Liver (tissue), 9 donors: ENCODE results near the gene NPAS2. TPM values are rescaled to one million over a fixed set of nuclear protein-coding genes. Genes with fewer than 3 reads are reported as not detected.

Source experiments
- DNase-seq: peaks from one replicate; pipeline ENCODE4 v3.0.0-alpha.2; 2017; ENCODE audit warnings: low spot score
- H3K27ac ChIP-seq, 2 donors: one replicate each; pipeline ENCODE4 v1.7.0; 2013; ENCODE audit warnings: inconsistent platforms in 2 of 2, low read length in 2 of 2, control low read depth in 1 of 2, low read depth in 1 of 2, mild to moderate bottlenecking in 1 of 2
- H3K27me3 ChIP-seq, 4 donors: one replicate each; pipeline versions ENCODE4 v1.6.1 to v1.7.0; 2013; ENCODE audit warnings: low read length in 3 of 4, inconsistent platforms in 1 of 4, mild to moderate bottlenecking in 1 of 4, moderate library complexity in 1 of 4; ENCODE audit not compliant: control insufficient read depth in 4 of 4, insufficient read depth in 4 of 4
- H3K36me3 ChIP-seq, 4 donors: one replicate each; pipeline versions ENCODE4 v1.6.1 to v1.7.0; 2013; ENCODE audit warnings: low read length in 3 of 4, mild to moderate bottlenecking in 3 of 4, low read depth in 1 of 4, moderate library complexity in 1 of 4; ENCODE audit not compliant: control insufficient read depth in 4 of 4, insufficient read depth in 3 of 4
- H3K4me1 ChIP-seq, 4 donors: one replicate each; pipeline versions ENCODE4 v1.6.1 to v1.7.0; 2013; ENCODE audit warnings: low read length in 3 of 4, mild to moderate bottlenecking in 3 of 4, moderate library complexity in 1 of 4; ENCODE audit not compliant: control insufficient read depth in 4 of 4, insufficient read depth in 4 of 4
- H3K4me3 ChIP-seq, 3 donors: one replicate each; pipeline versions ENCODE4 v1.6.1 to v1.7.0; 2013; ENCODE audit warnings: low read length in 3 of 3, control low read depth in 1 of 3, low read depth in 1 of 3, mild to moderate bottlenecking in 1 of 3
- H3K9ac ChIP-seq, 2 donors: one replicate each; pipeline ENCODE4 v1.7.0; 2013; ENCODE audit warnings: low read length in 2 of 2, mild to moderate bottlenecking in 2 of 2, moderate library complexity in 2 of 2, control low read depth in 1 of 2, low read depth in 1 of 2
- H3K9me3 ChIP-seq, 4 donors: one replicate each; pipeline versions ENCODE4 v1.6.1 to v1.7.0; 2013; ENCODE audit warnings: low read length in 3 of 4; ENCODE audit not compliant: control insufficient read depth in 4 of 4
- CTCF ChIP-seq: fragments of 150-350 bp; IDR thresholded peaks from 2 replicates; pipeline ENCODE4 v1.5.1; 2017; ENCODE audit warnings: improper control_type of control experiment, low read depth, low read length; ENCODE audit not compliant: missing input control
- EGR1 ChIP-seq, 2 donors: IDR thresholded peaks; 2 replicates each; pipeline ENCODE4 v1.6.1; 2016 to 2018; ENCODE audit warnings: antibody characterized with exemption in 2 of 2, low read depth in 2 of 2
- FOXA1 ChIP-seq: IDR thresholded peaks from 2 replicates; pipeline ENCODE4 v1.6.1; 2016; ENCODE audit warnings: antibody characterized with exemption
- FOXA2 ChIP-seq: IDR thresholded peaks from 2 replicates; pipeline ENCODE4 v1.6.1; 2016; ENCODE audit warnings: antibody characterized with exemption
- GABPA ChIP-seq, 2 donors: IDR thresholded peaks in 1 of 2; conservative IDR thresholded peaks in 1 of 2; 2 replicates each; pipeline ENCODE4 v1.6.1; 2016; ENCODE audit warnings: antibody characterized with exemption in 2 of 2, mild to moderate bottlenecking in 1 of 2, moderate library complexity in 1 of 2
- HNF4A ChIP-seq, 2 donors: conservative IDR thresholded peaks; 2 replicates each; pipeline ENCODE4 v1.6.1; 2016; ENCODE audit warnings: antibody characterized with exemption in 2 of 2, mild to moderate bottlenecking in 2 of 2
- HNF4G ChIP-seq: IDR thresholded peaks from 2 replicates; pipeline ENCODE4 v1.6.1; 2016; ENCODE audit warnings: antibody characterized with exemption
- JUND ChIP-seq, 2 donors: IDR thresholded peaks; 2 replicates each; pipeline ENCODE4 v1.6.1; 2016; ENCODE audit warnings: antibody characterized with exemption in 2 of 2
- NR2F2 ChIP-seq: IDR thresholded peaks from 2 replicates; pipeline ENCODE4 v1.6.1; 2016; ENCODE audit warnings: antibody characterized with exemption
- REST ChIP-seq: IDR thresholded peaks from 2 replicates; pipeline ENCODE4 v1.6.1; 2016; ENCODE audit warnings: antibody characterized with exemption, mild to moderate bottlenecking
- RXRA ChIP-seq, 2 donors: IDR thresholded peaks; 2 replicates each; pipeline ENCODE4 v1.6.1; 2017 to 2018; ENCODE audit warnings: antibody characterized with exemption in 2 of 2, mild to moderate bottlenecking in 1 of 2
- TAF1 ChIP-seq: conservative IDR thresholded peaks from 2 replicates; pipeline ENCODE4 v1.6.1; 2016; ENCODE audit warnings: antibody characterized with exemption, mild to moderate bottlenecking
- YY1 ChIP-seq: IDR thresholded peaks from 2 replicates; pipeline ENCODE4 v1.6.1; 2016; ENCODE audit warnings: antibody characterized with exemption, mild to moderate bottlenecking
- ZBTB33 ChIP-seq: IDR thresholded peaks from 2 replicates; pipeline ENCODE4 v1.6.1; 2016; ENCODE audit warnings: antibody characterized with exemption
- WGBS: extraction: QIAGEN DNeasy Blood & Tissue Kit; methylation state at CpG from one replicate; pipeline ENCODE4 v1.1.7; 2013; 5-methylcytosine and 5-hydroxymethylcytosine counted together
- polyA plus RNA-seq, 2 donors: library from polyadenylated mRNA; stranded (reverse) in 1 of 2; unstranded in 1 of 2; fragments of 200-250 nt in 1 of 2; fragments of >200 nt in 1 of 2; fragmentation: Nextera tagmentation in 1 of 2; extraction: Ambion mirVana in 1 of 2; gene quantifications; one replicate each; pipeline versions ENCODE4 v1.2.1 to v1.2.3, GENCODE V29; 2013 to 2015
- total RNA-seq, 2 donors: library from RNA; depleted of rRNA; stranded (reverse); fragments of >200 nt; gene quantifications; one replicate each; pipeline ENCODE4 v1.2.3, GENCODE V29; 2014
- TF ChIP-seq, protein P1 (sequence below): IDR thresholded peaks from 2 replicates; pipeline ENCODE4 v1.6.1; 2016; ENCODE audit warnings: antibody characterized with exemption
- TF ChIP-seq, protein P2 (sequence below): IDR thresholded peaks from 2 replicates; pipeline ENCODE4 v1.6.1; 2016; ENCODE audit warnings: antibody characterized with exemption
- donor health status: healthy.
- donor health status: healthy.
- donor health status: healthy.
- donor health status: healthy.
- donor health status: healthy.

Gene NPAS2
- total and polyA plus RNA-seq, 4 donors: 0.33 to 24.3 (median 6.6) TPM

DNA sequence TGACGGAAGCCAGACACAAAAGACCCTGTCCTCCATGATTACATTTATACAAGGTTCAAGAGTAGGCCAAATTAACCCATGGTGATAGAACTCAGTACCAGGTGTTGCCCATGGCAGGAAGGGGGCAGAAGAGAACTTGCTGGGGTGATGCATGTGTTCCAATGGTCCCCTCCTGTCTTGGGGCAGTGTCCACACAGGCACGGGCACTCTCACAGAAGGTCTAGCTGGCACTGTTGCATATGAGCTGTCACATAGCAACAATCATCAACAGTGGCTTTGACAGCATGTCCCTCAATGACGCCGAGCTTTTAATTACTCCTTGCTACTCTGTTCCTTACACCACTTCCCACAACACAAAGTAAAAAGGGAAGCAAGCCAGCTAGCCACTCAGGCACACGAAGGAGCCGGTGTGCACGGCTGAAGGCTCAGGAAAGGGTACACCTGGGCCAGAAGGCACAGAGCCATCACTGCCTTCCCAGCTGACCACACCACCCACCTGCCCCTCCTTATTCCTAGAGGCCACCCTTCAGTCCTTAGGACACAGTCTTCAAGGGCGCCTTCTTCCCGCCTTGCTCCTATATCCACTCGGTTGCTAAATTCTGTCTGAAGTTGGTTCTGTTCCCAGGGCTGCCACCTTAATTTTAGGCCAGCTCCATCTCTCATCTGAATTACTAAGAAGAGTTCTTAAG, 211.1 kb downstream of the NPAS2 start:
- Histone ChIP-seq H3K4me1 (no peaks in the 10 kb centered on the region), H3K27ac (no peak overlapping the region), H3K27me3 (no peaks in the 10 kb centered on the region), H3K4me3 (no peak overlapping the region), H3K9me3 (no peaks in the 10 kb centered on the region), H3K9ac (no peak overlapping the region), H3K36me3 (peaks cover 9 to 62% (median 31%) of the 10 kb centered on the region in 4 donors)
- WGBS: 84% methylated on average over 10 of the region's 10 CpGs
- no peak for DNase-seq
- TF ChIP-seq FOXA2 (no peak), CTCF (no peak), YY1 (no peak), JUND (IDR thresholded peaks at IDR 0.05) (no peak), HNF4G (no peak), FOXA1 (no peak), ZBTB33 (no peak), HNF4A (conservative IDR thresholded peaks at IDR 0.05) (no peak), REST (no peak), RXRA (IDR thresholded peaks at IDR 0.05) (no peak)

GRCh38 chr2:101032084-101032776, 212.3 kb downstream of the NPAS2 start:
- Histone ChIP-seq H3K27ac (no peak overlapping the region), H3K4me3 (no peak overlapping the region), H3K36me3 (peaks cover 11 to 62% (median 31%) of the 10 kb centered on the region in 4 donors), H3K27me3 (no peaks in the 10 kb centered on the region), H3K4me1 (peaks cover 0 to 2% (median 0%) of the 10 kb centered on the region in 4 donors), H3K9ac (no peak overlapping the region), H3K9me3 (no peaks in the 10 kb centered on the region)
- TF ChIP-seq JUND (IDR thresholded peaks at IDR 0.05) (no peak), HNF4A (conservative IDR thresholded peaks at IDR 0.05) (no peak), GABPA (IDR thresholded peaks at IDR 0.05 in 1 of 2, conservative IDR thresholded peaks at IDR 0.05 in 1 of 2) (no peak), NR2F2 (no peak), ZBTB33 (no peak), TAF1 (no peak), EGR1 (IDR thresholded peaks at IDR 0.05; ENCODE audit: low read depth in 2 of 2) (no peak), RXRA (IDR thresholded peaks at IDR 0.05) (no peak)
- TF ChIP-seq, protein P1, sequence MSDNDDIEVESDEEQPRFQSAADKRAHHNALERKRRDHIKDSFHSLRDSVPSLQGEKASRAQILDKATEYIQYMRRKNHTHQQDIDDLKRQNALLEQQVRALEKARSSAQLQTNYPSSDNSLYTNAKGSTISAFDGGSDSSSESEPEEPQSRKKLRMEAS: no peak
- TF ChIP-seq, protein P2, sequence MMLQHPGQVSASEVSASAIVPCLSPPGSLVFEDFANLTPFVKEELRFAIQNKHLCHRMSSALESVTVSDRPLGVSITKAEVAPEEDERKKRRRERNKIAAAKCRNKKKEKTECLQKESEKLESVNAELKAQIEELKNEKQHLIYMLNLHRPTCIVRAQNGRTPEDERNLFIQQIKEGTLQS: no peak
- no peak for DNase-seq
- WGBS: 90% methylated on average over 15 of the region's 15 CpGs
